LNCaP clone FGC (cell line): Measurements from ENCODE around the gene FMN1.

Experiments
- DNase-seq: peaks from one replicate; pipeline ENCODE4 v3.0.0-alpha.2; 2011; ENCODE audit warnings: low read depth
- H3K4me3 ChIP-seq: 2 replicates; pipeline ENCODE4 v1.5.1; 2011; ENCODE audit warnings: mild to moderate bottlenecking, low read depth, low read length, control low read depth
- TF ChIP-seq, protein P1 (sequence below): IDR thresholded peaks from 2 replicates; pipeline ENCODE4 v1.5.1; 2012; ENCODE audit warnings: mild to moderate bottlenecking; ENCODE audit not compliant: control insufficient read depth, insufficient read depth; ENCODE audit errors: extremely low read depth

FMN1 gene

DNA sequence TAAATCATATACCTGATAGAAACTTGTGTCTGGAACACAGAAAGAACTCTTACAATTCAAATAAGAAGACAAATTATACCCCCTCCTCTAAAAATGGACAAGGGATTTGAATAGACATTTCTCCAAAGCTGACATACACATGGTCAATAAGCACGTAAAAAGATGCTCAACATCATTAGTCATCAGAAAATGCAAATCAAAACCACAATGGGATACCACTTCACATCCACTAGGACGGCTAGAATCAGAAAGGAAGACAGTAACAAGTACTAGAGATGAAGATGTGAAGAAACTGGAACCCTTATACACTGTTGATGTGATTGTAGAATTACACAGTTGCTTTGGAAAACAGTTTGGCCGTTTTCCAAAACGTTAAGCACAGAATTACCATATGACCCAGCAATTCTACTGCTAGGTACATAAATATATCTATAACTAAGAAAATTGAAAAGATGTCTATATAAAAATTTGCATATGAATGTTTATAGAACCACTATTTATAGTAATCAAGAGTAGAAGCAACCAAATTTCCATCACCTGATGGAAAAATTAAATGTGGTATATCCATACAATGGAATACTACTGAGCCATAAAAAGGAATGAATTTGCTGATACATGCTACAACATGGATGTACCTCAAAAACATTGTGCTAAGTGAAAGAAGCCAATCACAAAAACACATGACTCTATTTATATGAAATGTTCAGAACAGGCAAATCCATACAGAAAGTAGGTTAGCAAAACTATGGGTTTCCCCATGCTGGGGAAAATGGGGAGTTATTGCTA lies 415.9 kb downstream of the FMN1 start:
- H3K4me3 ChIP-seq, result no peak overlapping the region
- TF ChIP-seq, protein P1, sequence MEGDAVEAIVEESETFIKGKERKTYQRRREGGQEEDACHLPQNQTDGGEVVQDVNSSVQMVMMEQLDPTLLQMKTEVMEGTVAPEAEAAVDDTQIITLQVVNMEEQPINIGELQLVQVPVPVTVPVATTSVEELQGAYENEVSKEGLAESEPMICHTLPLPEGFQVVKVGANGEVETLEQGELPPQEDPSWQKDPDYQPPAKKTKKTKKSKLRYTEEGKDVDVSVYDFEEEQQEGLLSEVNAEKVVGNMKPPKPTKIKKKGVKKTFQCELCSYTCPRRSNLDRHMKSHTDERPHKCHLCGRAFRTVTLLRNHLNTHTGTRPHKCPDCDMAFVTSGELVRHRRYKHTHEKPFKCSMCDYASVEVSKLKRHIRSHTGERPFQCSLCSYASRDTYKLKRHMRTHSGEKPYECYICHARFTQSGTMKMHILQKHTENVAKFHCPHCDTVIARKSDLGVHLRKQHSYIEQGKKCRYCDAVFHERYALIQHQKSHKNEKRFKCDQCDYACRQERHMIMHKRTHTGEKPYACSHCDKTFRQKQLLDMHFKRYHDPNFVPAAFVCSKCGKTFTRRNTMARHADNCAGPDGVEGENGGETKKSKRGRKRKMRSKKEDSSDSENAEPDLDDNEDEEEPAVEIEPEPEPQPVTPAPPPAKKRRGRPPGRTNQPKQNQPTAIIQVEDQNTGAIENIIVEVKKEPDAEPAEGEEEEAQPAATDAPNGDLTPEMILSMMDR, result no peak
- no peak for DNase-seq

GRCh38 chr15:32775103-32775502 lies 419.4 kb downstream of the FMN1 start:
- H3K4me3 ChIP-seq, result no peak overlapping the region
- no peak for DNase-seq
- TF ChIP-seq, protein P1, result no peak

DNA sequence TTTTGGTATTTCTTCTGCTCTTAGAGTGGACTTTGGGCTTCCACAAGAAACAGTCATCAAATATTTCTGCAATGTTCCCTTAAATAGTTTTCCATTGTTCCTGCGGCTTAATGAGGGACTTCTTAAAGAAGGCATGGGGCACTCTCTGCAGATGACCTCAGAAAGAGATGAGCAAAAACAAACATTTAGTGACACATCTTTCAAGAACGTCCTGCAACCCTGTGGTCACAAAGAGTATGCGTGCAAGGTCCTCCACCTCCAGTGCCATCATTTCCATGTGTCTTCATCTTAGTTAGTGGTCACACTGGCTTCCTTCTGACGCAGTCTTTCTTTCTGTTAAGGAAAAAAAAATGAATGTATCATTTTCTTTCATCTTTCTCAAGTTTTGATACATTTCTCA lies 420.5 kb downstream of the FMN1 start:
- TF ChIP-seq, protein P1, result no peak
- H3K4me3 ChIP-seq, result no peak overlapping the region
- no peak for DNase-seq

GRCh38 chr15:32767236-32767635 lies 427.3 kb downstream of the FMN1 start:
- no peak for DNase-seq

DNA sequence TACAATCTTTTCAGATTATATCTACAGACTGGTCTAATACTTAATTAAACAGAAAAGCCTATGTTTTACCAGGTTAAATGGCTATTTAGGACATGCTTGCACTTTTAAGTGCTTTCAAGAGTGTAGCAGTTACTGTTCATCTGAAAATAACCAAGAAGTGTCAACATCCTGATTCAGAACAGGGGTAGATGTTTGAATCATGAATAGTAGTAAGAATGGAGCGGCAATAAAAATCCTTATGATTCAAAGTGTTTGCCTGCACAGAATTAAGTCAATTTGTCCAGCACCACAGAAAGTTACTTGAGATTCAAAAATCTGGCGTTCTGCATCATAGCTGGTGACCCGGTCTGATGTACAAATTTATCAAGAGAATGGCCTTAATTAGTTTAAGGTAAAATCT lies 428.4 kb downstream of the FMN1 start:
- TF ChIP-seq, protein P1, result no peak
- no peak for DNase-seq
- H3K4me3 ChIP-seq, result no peak overlapping the region

More at GRCh38 chr15:32767236-32767635, 427.3 kb downstream of the FMN1 start:
- no peak overlapping the region for H3K4me3 ChIP-seq
- TF ChIP-seq, protein P1, result no peak

- TF ChIP-seq, protein P1, result no peak
- H3K4me3 ChIP-seq, result no peak overlapping the region
- no peak for DNase-seq
Measured at GRCh38 chr15:32765236-32765635, 429.3 kb downstream of the FMN1 start.

DNA sequence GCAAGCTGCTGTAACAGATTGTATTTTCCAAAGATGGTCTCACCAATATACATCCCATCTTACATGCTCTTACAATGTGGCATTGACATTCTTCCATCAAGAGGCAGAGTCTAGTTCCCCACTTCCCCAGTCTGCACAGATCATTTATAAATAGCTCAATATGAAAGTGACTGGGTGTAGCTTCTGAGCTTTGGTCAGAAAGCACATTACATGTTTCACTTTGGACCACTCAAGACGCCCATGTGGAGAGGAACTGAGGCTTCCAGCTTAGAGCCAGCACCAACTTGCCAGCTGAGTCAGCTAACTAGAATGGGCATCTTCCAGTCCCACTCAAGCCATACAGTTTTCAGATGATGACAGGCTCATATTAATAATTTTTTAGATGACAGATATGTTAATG lies 431.2 kb downstream of the FMN1 start:
- TF ChIP-seq, protein P1, result no peak
- H3K4me3 ChIP-seq, result no peak overlapping the region
- no peak for DNase-seq
